ENCODE data around the gene RRBP1. TPM values are rescaled to one million over a fixed set of nuclear protein-coding genes. Genes with fewer than 3 reads are reported as not detected.

The RRBP1 gene
- total RNA-seq, 3 donors from 2014 or later: 49.8 to 92.4 (median 78.0) TPM

GRCh38 chr20:17683218-17684076 is 1.4 kb upstream of the RRBP1 start:
- no peaks in the 10 kb centered on the region for H3K9me3 ChIP-seq
- no peaks in the 10 kb centered on the region for H3K27me3 ChIP-seq
- H3K36me3 ChIP-seq: no peaks in the 10 kb centered on the region
- H3K4me3 ChIP-seq: no peak overlapping the region
- H3K4me1 ChIP-seq: peaks cover 4 to 5% of the 10 kb centered on the region in 2 donors
- TF ChIP-seq POLR2AphosphoS5 (IDR thresholded peaks at IDR 0.05): no peak
- TF ChIP-seq POLR2A (IDR thresholded peaks at IDR 0.05): no peak
- no peak for TF ChIP-seq CTCF (IDR thresholded peaks at IDR 0.05)
- no peak for DNase-seq (ENCODE audit: low spot score in 2 of 2)
- intact Hi-C loops (cut with DNase I; ENCODE audit: low total_unique reads): loop anchor here (10.0 kb wide), 1 partner anchor 211 kb away; no protein-coding TSS in a partner anchor
- no peak overlapping the region for H3K27ac ChIP-seq

- peaks cover 4 to 5% of the 10 kb centered on the region in 2 donors for H3K4me1 ChIP-seq
- no peaks in the 10 kb centered on the region for H3K36me3 ChIP-seq
- intact Hi-C loops (cut with DNase I; ENCODE audit: low total_unique reads): loop anchor here (10.0 kb wide), 1 partner anchor 212 kb away; no protein-coding TSS in a partner anchor
- DNase-seq (ENCODE audit: low spot score in 2 of 2): no peak
- H3K27ac ChIP-seq: peak overlapping the region; percentile 93 to 97
- no peaks in the 10 kb centered on the region for H3K27me3 ChIP-seq
- H3K9me3 ChIP-seq: no peaks in the 10 kb centered on the region
- H3K4me3 ChIP-seq: peak overlapping the region; percentile 71 to 95 (median 86)
- no peak for TF ChIP-seq POLR2A (IDR thresholded peaks at IDR 0.05)
- no peak for TF ChIP-seq POLR2AphosphoS5 (IDR thresholded peaks at IDR 0.05)
- TF ChIP-seq CTCF (IDR thresholded peaks at IDR 0.05): no peak
These were observed 802 bp upstream of the RRBP1 start for GRCh38 chr20:17682889-17683198.

- Histone ChIP-seq H3K4me3 (peak overlapping the region; percentile 71 to 95 (median 86)), H3K4me1 (peaks cover 4 to 5% of the 10 kb centered on the region in 2 donors), H3K36me3 (no peaks in the 10 kb centered on the region), H3K27me3 (no peaks in the 10 kb centered on the region), H3K9me3 (no peaks in the 10 kb centered on the region), H3K27ac (peak overlapping the region; percentile 93 to 97)
- TF ChIP-seq POLR2A (IDR thresholded peaks at IDR 0.05): no peak
- intact Hi-C loops (cut with DNase I; ENCODE audit: low total_unique reads): loop anchor here (10.0 kb wide), 1 partner anchor 213 kb away; no protein-coding TSS in a partner anchor
- DNase-seq (ENCODE audit: low spot score in 2 of 2): no peak
These were observed 328 bp downstream of the RRBP1 start for GRCh38 chr20:17681726-17682102.

GRCh38 chr20:17680836-17681725 is 961 bp downstream of the RRBP1 start:
- H3K27ac ChIP-seq: peak overlapping the region; percentile 93 to 97
- no peaks in the 10 kb centered on the region for H3K36me3 ChIP-seq
- H3K4me3 ChIP-seq: peak overlapping the region; percentile 71 to 95 (median 86)
- intact Hi-C loops (cut with DNase I; ENCODE audit: low total_unique reads): loop anchor here (10.0 kb wide), 1 partner anchor 214 kb away; no protein-coding TSS in a partner anchor
- no peaks in the 10 kb centered on the region for H3K27me3 ChIP-seq
- H3K4me1 ChIP-seq: peaks cover 4 to 7% of the 10 kb centered on the region in 2 donors
- no peaks in the 10 kb centered on the region for H3K9me3 ChIP-seq
- TF ChIP-seq POLR2AphosphoS5 (IDR thresholded peaks at IDR 0.05): no peak
- TF ChIP-seq CTCF (IDR thresholded peaks at IDR 0.05): peak in 2 of 3 donors; percentile 14 to 88
- TF ChIP-seq POLR2A (IDR thresholded peaks at IDR 0.05): no peak
- peak; percentile 68 to 83 for DNase-seq (ENCODE audit: low spot score in 2 of 2)

- H3K4me1 ChIP-seq: peaks cover 4 to 12% of the 10 kb centered on the region in 2 donors
- H3K27ac ChIP-seq: peak overlapping the region; percentile 93 to 97
- H3K9me3 ChIP-seq: no peaks in the 10 kb centered on the region
- H3K4me3 ChIP-seq: peak overlapping the region; percentile 71 to 95 (median 86)
- peak in 1 of 2 donors; percentile 50 for DNase-seq (ENCODE audit: low spot score in 2 of 2)
- no peaks in the 10 kb centered on the region for H3K27me3 ChIP-seq
- H3K36me3 ChIP-seq: no peaks in the 10 kb centered on the region
- intact Hi-C loops (cut with DNase I; ENCODE audit: low total_unique reads): loop anchor here (10.0 kb wide), 1 partner anchor 215 kb away; no protein-coding TSS in a partner anchor
- TF ChIP-seq POLR2AphosphoS5 (IDR thresholded peaks at IDR 0.05) (peak in 2 of 3 donors; percentile 23 to 33), POLR2A (IDR thresholded peaks at IDR 0.05) (no peak)
These were observed 1.9 kb downstream of the RRBP1 start for GRCh38 chr20:17679941-17680835.

Data from breast epithelium (tissue), 4 donors.